ENCODE results near the gene DDX24. TPM values are rescaled to one million over a fixed set of nuclear protein-coding genes. Genes with fewer than 3 reads are reported as not detected.

The DDX24 gene
- polyA plus RNA-seq, 2 of the 4 experiments (the other 2 are of a cell fraction), result 121 to 161 TPM

DNA sequence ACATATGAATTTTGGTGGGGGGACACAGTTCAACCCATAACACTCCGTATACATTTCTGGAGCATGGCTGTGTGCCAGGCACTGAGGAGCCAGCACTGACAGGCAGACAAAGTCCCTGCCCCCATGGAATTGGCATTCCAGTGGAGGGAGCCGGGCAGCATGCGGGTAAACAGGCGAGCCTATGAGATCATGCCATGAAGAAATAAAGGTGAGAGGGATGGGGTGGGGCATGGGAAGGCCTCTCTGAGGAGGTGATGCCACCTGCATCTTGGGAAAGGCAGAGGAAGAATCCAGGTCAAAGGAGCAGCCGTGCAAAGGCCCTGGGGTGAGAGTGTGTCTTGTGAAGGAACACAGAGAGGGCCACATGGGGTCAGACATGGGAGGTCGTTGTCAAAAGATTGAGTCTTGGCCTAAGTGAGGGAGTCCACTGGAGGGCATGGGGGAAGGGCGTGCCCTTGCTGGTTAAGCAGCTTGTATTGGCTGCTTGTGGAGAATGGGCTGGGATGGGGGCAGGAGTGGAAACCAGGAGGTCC lies 51.3 kb downstream of the DDX24 start:
- H3K4me1 ChIP-seq, result peaks cover 10% of the 10 kb centered on the region; the same call in 2 of the 3 replicates
- ATAC-seq, result no peak
- POLR2A ChIA-PET, result no interaction called here
- no peak for FAIRE-seq
- peaks cover 4% of the 10 kb centered on the region; the same call in 1 of the 3 replicates for H3K9me3 ChIP-seq
- 87% methylated on average over 7 of the region's 7 CpGs for WGBS (ENCODE audit: missing lambda C conversion rate)
- no peak overlapping the region for H3K4me2 ChIP-seq
- no peak for DNase-seq (ENCODE audit: low read depth in 1 of 2, low spot score in 1 of 2)
- no peak overlapping the region for H3K27ac ChIP-seq
- TF ChIP-seq RFX5 (IDR thresholded peaks at IDR 0.05) (no peak), FOSL2 (IDR thresholded peaks at IDR 0.05) (no peak), FOSL2 (CRISPR knock-in tag; IDR thresholded peaks at IDR 0.05) (no peak)
- CTCF ChIA-PET, result interaction anchor here (0.9 kb wide), 1 partner anchor 90 kb away, joined by 3 read pairs; no protein-coding TSS in a partner anchor
- no peak overlapping the region for H3K4me3 ChIP-seq

DNA sequence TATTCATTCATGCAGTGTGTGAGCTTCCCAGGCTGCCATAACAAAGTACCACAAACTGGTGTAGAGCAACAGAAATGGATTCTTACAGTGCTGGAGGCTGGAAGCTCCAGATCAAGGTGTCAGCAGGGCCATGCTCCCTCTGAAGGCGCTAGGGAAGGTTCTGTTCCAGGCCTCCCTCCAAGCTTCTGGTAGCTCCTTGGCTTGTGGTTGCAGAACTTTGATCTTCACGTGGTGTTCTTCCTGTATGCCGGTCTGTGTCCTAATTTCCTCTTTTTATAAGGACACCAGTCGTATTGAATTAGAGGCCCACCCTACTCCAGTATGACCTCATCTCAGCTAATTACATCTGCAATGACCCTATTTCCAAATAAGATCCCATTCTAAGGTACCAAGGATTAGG lies 51.7 kb downstream of the DDX24 start:
- Histone ChIP-seq H3K9me3 (no peaks in the 10 kb centered on the region), H3K4me1 (peaks cover 10% of the 10 kb centered on the region; the same call in 2 of the 3 replicates), H3K4me3 (no peak overlapping the region), H3K4me2 (no peak overlapping the region), H3K27ac (no peak overlapping the region)
- ChIA-PET CTCF (interaction anchor here (1.0 to 1.6 kb wide), 3 partner anchors 28 to 107 kb away, joined by 3 to 6 read pairs (median 6); no protein-coding TSS in a partner anchor), POLR2A (no interaction called here)
- no peak for FAIRE-seq
- TF ChIP-seq MYC (IDR thresholded peaks at IDR 0.05; ENCODE audit: borderline replicate concordance, low read length), result no peak
- TF ChIP-seq, protein P1, sequence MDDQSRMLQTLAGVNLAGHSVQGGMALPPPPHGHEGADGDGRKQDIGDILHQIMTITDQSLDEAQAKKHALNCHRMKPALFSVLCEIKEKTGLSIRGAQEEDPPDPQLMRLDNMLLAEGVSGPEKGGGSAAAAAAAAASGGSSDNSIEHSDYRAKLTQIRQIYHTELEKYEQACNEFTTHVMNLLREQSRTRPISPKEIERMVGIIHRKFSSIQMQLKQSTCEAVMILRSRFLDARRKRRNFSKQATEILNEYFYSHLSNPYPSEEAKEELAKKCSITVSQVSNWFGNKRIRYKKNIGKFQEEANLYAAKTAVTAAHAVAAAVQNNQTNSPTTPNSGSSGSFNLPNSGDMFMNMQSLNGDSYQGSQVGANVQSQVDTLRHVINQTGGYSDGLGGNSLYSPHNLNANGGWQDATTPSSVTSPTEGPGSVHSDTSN (IDR thresholded peaks at IDR 0.05), result no peak
- no peak for TF ChIP-seq ZC3H11A (IDR thresholded peaks at IDR 0.05)
- no peak for TF ChIP-seq RFX5 (IDR thresholded peaks at IDR 0.05)
- no peak for TF ChIP-seq ZFP36 (IDR thresholded peaks at IDR 0.05; ENCODE audit: borderline replicate concordance, partially characterized antibody)
- TF ChIP-seq FOXS1 (CRISPR knock-in tag; IDR thresholded peaks at IDR 0.05), result no peak
- TF ChIP-seq JUNB (IDR thresholded peaks at IDR 0.05), result no peak
- TF ChIP-seq ZNF302 (CRISPR knock-in tag; IDR thresholded peaks at IDR 0.05), result no peak
- TF ChIP-seq, protein P2, sequence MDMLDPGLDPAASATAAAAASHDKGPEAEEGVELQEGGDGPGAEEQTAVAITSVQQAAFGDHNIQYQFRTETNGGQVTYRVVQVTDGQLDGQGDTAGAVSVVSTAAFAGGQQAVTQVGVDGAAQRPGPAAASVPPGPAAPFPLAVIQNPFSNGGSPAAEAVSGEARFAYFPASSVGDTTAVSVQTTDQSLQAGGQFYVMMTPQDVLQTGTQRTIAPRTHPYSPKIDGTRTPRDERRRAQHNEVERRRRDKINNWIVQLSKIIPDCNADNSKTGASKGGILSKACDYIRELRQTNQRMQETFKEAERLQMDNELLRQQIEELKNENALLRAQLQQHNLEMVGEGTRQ (IDR thresholded peaks at IDR 0.05), result no peak
- ATAC-seq, result no peak
- no peak for DNase-seq (ENCODE audit: low read depth in 1 of 2, low spot score in 1 of 2)
- 92% methylated on average over 4 of the region's 4 CpGs for WGBS (ENCODE audit: missing lambda C conversion rate)

DNA sequence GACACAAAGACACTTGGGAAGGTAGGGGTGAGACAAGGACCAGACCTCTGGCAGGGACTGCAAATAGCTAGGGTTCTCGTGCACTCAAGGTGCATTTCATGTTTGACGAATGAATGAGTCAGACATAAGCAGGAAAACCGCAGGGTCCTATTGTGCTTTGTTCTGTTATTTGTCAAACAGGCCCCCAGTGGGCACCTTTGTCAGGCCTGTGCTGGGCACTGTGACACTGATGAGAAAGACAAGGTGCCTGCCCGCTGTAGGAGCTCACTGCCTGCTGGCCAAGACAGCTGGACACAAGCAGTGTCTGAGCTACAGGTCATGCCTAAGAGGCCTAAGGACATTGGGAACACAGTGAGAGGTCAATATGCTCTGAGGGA lies 52.6 kb downstream of the DDX24 start:
- POLR2A ChIA-PET, result no interaction called here
- FAIRE-seq, result no peak
- 64% methylated on average over 3 of the region's 4 CpGs for WGBS (ENCODE audit: missing lambda C conversion rate)

More for the DNA sequence above, 52.6 kb downstream of the DDX24 start:
- H3K4me2 ChIP-seq, result no peak overlapping the region
- H3K4me3 ChIP-seq, result no peak overlapping the region
- H3K9me3 ChIP-seq, result no peaks in the 10 kb centered on the region
- peaks cover 10% of the 10 kb centered on the region; the same call in 2 of the 3 replicates for H3K4me1 ChIP-seq
- TF ChIP-seq NFE2L2 (conservative IDR thresholded peaks at IDR 0.05; ENCODE audit: low read length), result no peak
- no peak for TF ChIP-seq CHD2 (IDR thresholded peaks at IDR 0.05; ENCODE audit: low read length, partially characterized antibody)
- no peak for TF ChIP-seq FOSB (CRISPR knock-in tag; IDR thresholded peaks at IDR 0.05)
- no peak for TF ChIP-seq POLR2AphosphoS2 (conservative IDR thresholded peaks at IDR 0.05; ENCODE audit: low read length)
- no peak for TF ChIP-seq CHD4 (IDR thresholded peaks at IDR 0.05; ENCODE audit: borderline replicate concordance)
- no peak for TF ChIP-seq KDM1A (IDR thresholded peaks at IDR 0.05; ENCODE audit: low read depth)
- no peak for TF ChIP-seq JUN (IDR thresholded peaks at IDR 0.05)
- no peak for TF ChIP-seq ZC3H11A (IDR thresholded peaks at IDR 0.05)
- TF ChIP-seq EHMT2 (IDR thresholded peaks at IDR 0.05; ENCODE audit: low read depth), result no peak
- TF ChIP-seq HOXB13 (CRISPR knock-in tag; IDR thresholded peaks at IDR 0.05; ENCODE audit: low read depth), result no peak
- TF ChIP-seq, protein P3, sequence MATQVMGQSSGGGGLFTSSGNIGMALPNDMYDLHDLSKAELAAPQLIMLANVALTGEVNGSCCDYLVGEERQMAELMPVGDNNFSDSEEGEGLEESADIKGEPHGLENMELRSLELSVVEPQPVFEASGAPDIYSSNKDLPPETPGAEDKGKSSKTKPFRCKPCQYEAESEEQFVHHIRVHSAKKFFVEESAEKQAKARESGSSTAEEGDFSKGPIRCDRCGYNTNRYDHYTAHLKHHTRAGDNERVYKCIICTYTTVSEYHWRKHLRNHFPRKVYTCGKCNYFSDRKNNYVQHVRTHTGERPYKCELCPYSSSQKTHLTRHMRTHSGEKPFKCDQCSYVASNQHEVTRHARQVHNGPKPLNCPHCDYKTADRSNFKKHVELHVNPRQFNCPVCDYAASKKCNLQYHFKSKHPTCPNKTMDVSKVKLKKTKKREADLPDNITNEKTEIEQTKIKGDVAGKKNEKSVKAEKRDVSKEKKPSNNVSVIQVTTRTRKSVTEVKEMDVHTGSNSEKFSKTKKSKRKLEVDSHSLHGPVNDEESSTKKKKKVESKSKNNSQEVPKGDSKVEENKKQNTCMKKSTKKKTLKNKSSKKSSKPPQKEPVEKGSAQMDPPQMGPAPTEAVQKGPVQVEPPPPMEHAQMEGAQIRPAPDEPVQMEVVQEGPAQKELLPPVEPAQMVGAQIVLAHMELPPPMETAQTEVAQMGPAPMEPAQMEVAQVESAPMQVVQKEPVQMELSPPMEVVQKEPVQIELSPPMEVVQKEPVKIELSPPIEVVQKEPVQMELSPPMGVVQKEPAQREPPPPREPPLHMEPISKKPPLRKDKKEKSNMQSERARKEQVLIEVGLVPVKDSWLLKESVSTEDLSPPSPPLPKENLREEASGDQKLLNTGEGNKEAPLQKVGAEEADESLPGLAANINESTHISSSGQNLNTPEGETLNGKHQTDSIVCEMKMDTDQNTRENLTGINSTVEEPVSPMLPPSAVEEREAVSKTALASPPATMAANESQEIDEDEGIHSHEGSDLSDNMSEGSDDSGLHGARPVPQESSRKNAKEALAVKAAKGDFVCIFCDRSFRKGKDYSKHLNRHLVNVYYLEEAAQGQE (IDR thresholded peaks at IDR 0.05), result no peak
- DNase-seq (ENCODE audit: low read depth in 1 of 2, low spot score in 1 of 2) (no peak), ATAC-seq (no peak)
- H3K27ac ChIP-seq, result no peak overlapping the region
- CTCF ChIA-PET, result interaction anchor here (1.0 to 1.7 kb wide), 5 partner anchors 8 to 111 kb away, joined by 3 to 7 read pairs (median 6); no protein-coding TSS in a partner anchor

All from A549 (cell line).